IPS DF 6.9 (cell line): ENCODE results near the gene ORC5.

ENCODE experiments used
- DNase-seq: peaks from one replicate; pipeline ENCODE4 v3.0.0-alpha.2; 2013; ENCODE audit warnings: low read depth, low spot score
- H3K27ac ChIP-seq: one replicate; pipeline ENCODE4 v1.5.1; 2013; ENCODE audit warnings: low read length, control low read depth
- H3K27me3 ChIP-seq: 2 replicates; pipeline ENCODE4 v1.6.1; 2013; ENCODE audit warnings: mild to moderate bottlenecking, low read length; ENCODE audit not compliant: control insufficient read depth, insufficient read depth
- H3K36me3 ChIP-seq: 2 replicates; pipeline ENCODE4 v1.6.1; 2013; ENCODE audit warnings: low read length; ENCODE audit not compliant: control insufficient read depth, insufficient read depth
- H3K4me1 ChIP-seq: 2 replicates; pipeline ENCODE4 v1.6.1; 2013; ENCODE audit warnings: low read length; ENCODE audit not compliant: control insufficient read depth, insufficient read depth
- H3K4me3 ChIP-seq: 2 replicates; pipeline ENCODE4 v1.5.1; 2013; ENCODE audit warnings: mild to moderate bottlenecking, low read length
- H3K9me3 ChIP-seq: 2 replicates; pipeline ENCODE4 v1.6.1; 2013; ENCODE audit warnings: low read length, inconsistent platforms; ENCODE audit not compliant: control insufficient read depth, insufficient read depth
- WGBS: extraction: QIAGEN DNeasy Blood & Tissue Kit; methylation state at CpG from one replicate; pipeline ENCODE4 v1.1.7; 2013; ENCODE audit warnings: mixed read lengths, missing lambda C conversion rate; ENCODE audit not compliant: insufficient read length, insufficient coverage; 5-methylcytosine and 5-hydroxymethylcytosine counted together

Gene ORC5

GRCh38 chr7:104156842-104157277 lies 51.0 kb downstream of the ORC5 start:
- no peak overlapping the region for H3K27ac ChIP-seq
- no CpG with 5 or more reads among the region's 2 CpGs for WGBS
- H3K4me3 ChIP-seq, result no peak overlapping the region
- no peaks in the 10 kb centered on the region for H3K27me3 ChIP-seq
- DNase-seq, result no peak
- no peaks in the 10 kb centered on the region for H3K4me1 ChIP-seq
- H3K36me3 ChIP-seq, result no peaks in the 10 kb centered on the region
- H3K9me3 ChIP-seq, result no peaks in the 10 kb centered on the region

GRCh38 chr7:104153287-104153686 lies 54.5 kb downstream of the ORC5 start:
- H3K27ac ChIP-seq, result no peak overlapping the region
- H3K4me1 ChIP-seq, result no peaks in the 10 kb centered on the region
- H3K27me3 ChIP-seq, result no peaks in the 10 kb centered on the region
- DNase-seq, result no peak
- WGBS, result no CpG with 5 or more reads among the region's 4 CpGs
- no peaks in the 10 kb centered on the region for H3K9me3 ChIP-seq
- no peaks in the 10 kb centered on the region for H3K36me3 ChIP-seq
- no peak overlapping the region for H3K4me3 ChIP-seq

GRCh38 chr7:104152468-104152867 lies 55.3 kb downstream of the ORC5 start:
- H3K36me3 ChIP-seq, result no peaks in the 10 kb centered on the region
- H3K4me3 ChIP-seq, result no peak overlapping the region
- H3K9me3 ChIP-seq, result no peaks in the 10 kb centered on the region
- 100% methylated on average over 1 of the region's 1 CpG for WGBS
- no peaks in the 10 kb centered on the region for H3K4me1 ChIP-seq
- DNase-seq, result no peak
- H3K27ac ChIP-seq, result no peak overlapping the region
- no peaks in the 10 kb centered on the region for H3K27me3 ChIP-seq

GRCh38 chr7:104150470-104150869 lies 57.3 kb downstream of the ORC5 start:
- no peaks in the 10 kb centered on the region for H3K27me3 ChIP-seq
- no CpG with 5 or more reads among the region's 1 CpG for WGBS
- DNase-seq, result no peak
- H3K4me3 ChIP-seq, result no peak overlapping the region
- no peaks in the 10 kb centered on the region for H3K36me3 ChIP-seq
- H3K9me3 ChIP-seq, result no peaks in the 10 kb centered on the region
- H3K27ac ChIP-seq, result no peak overlapping the region
- no peaks in the 10 kb centered on the region for H3K4me1 ChIP-seq

- Histone ChIP-seq H3K27me3 (no peaks in the 10 kb centered on the region), H3K9me3 (no peaks in the 10 kb centered on the region), H3K36me3 (no peaks in the 10 kb centered on the region), H3K4me3 (no peak overlapping the region), H3K27ac (no peak overlapping the region), H3K4me1 (no peaks in the 10 kb centered on the region)
- DNase-seq, result no peak
- WGBS, result no CpG with 5 or more reads among the region's 2 CpGs
Observed at GRCh38 chr7:104149822-104150221, 58.0 kb downstream of the ORC5 start.

- no CpG with 5 or more reads among the region's 2 CpGs for WGBS
- H3K27me3 ChIP-seq, result no peaks in the 10 kb centered on the region
- no peaks in the 10 kb centered on the region for H3K4me1 ChIP-seq
- no peak overlapping the region for H3K27ac ChIP-seq
- no peaks in the 10 kb centered on the region for H3K36me3 ChIP-seq
- H3K9me3 ChIP-seq, result no peaks in the 10 kb centered on the region
- no peak overlapping the region for H3K4me3 ChIP-seq
- DNase-seq, result no peak
Observed at GRCh38 chr7:104142147-104142546, 65.7 kb downstream of the ORC5 start.

- no CpG with 5 or more reads among the region's 7 CpGs for WGBS
- Histone ChIP-seq H3K27me3 (no peaks in the 10 kb centered on the region), H3K4me1 (no peaks in the 10 kb centered on the region), H3K27ac (no peak overlapping the region), H3K36me3 (no peaks in the 10 kb centered on the region), H3K4me3 (no peak overlapping the region), H3K9me3 (no peaks in the 10 kb centered on the region)
- DNase-seq, result no peak
Observed at GRCh38 chr7:104137971-104138370, 69.8 kb downstream of the ORC5 start.

GRCh38 chr7:104137511-104137910 lies 70.3 kb downstream of the ORC5 start:
- no peaks in the 10 kb centered on the region for H3K4me1 ChIP-seq
- H3K36me3 ChIP-seq, result no peaks in the 10 kb centered on the region
- H3K9me3 ChIP-seq, result no peaks in the 10 kb centered on the region
- H3K27ac ChIP-seq, result no peak overlapping the region
- WGBS, result no CpG with 5 or more reads among the region's 10 CpGs
- H3K4me3 ChIP-seq, result no peak overlapping the region
- no peaks in the 10 kb centered on the region for H3K27me3 ChIP-seq
- DNase-seq, result no peak

- Histone ChIP-seq H3K4me1 (no peaks in the 10 kb centered on the region), H3K4me3 (no peak overlapping the region), H3K36me3 (no peaks in the 10 kb centered on the region), H3K9me3 (no peaks in the 10 kb centered on the region), H3K27ac (no peak overlapping the region), H3K27me3 (no peaks in the 10 kb centered on the region)
- no peak for DNase-seq
- WGBS, result no CpG with 5 or more reads among the region's 3 CpGs
Observed at GRCh38 chr7:104136981-104137380, 70.8 kb downstream of the ORC5 start.

GRCh38 chr7:104136561-104136960 lies 71.3 kb downstream of the ORC5 start:
- Histone ChIP-seq H3K4me3 (no peak overlapping the region), H3K27me3 (no peaks in the 10 kb centered on the region), H3K36me3 (no peaks in the 10 kb centered on the region), H3K4me1 (no peaks in the 10 kb centered on the region), H3K27ac (no peak overlapping the region), H3K9me3 (no peaks in the 10 kb centered on the region)
- DNase-seq, result no peak
- WGBS, result no CpG with 5 or more reads among the region's 2 CpGs

- Histone ChIP-seq H3K4me1 (no peaks in the 10 kb centered on the region), H3K27ac (no peak overlapping the region), H3K36me3 (no peaks in the 10 kb centered on the region; the same call in 1 of the 2 replicates), H3K27me3 (no peaks in the 10 kb centered on the region), H3K9me3 (no peaks in the 10 kb centered on the region), H3K4me3 (no peak overlapping the region)
- no peak for DNase-seq
- WGBS, result no CpG with 5 or more reads among the region's 4 CpGs
Observed at GRCh38 chr7:104135760-104136558, 71.9 kb downstream of the ORC5 start.
